Lower leg skin (tissue), 4 donors: ENCODE results near the gene MATN4. TPM values are rescaled to one million over a fixed set of nuclear protein-coding genes. Genes with fewer than 3 reads are reported as not detected.
A peak's percentile ranks its signal among the peaks of the same experiment; 100 is the strongest.

Source experiments
- DNase-seq, 2 donors: peaks; one replicate each; pipeline ENCODE4 v3.0.0-alpha.2; 2019; ENCODE audit warnings: low spot score in 2 of 2
- H3K4me3 ChIP-seq: fragments of 200-600 bp; sonication (generic); 2 replicates; pipeline ENCODE4 v1.5.1; 2017; ENCODE audit warnings: mild to moderate bottlenecking, low read depth; ENCODE audit not compliant: poor library complexity, severe bottlenecking
- POLR2A ChIP-seq, 2 donors: fragments of 450-650 bp; IDR thresholded peaks; one replicate each; pipeline ENCODE4 v1.6.1; 2016 to 2017; ENCODE audit warnings: antibody characterized with exemption in 2 of 2, mild to moderate bottlenecking in 1 of 2, moderate library complexity in 1 of 2
- WGBS, 2 donors: methylation state at CpG; one replicate each; pipeline ENCODE4 v1.1.5; 2018; 5-methylcytosine and 5-hydroxymethylcytosine counted together
- intact Hi-C: fragments of 100-400 bp; cut with DNase I; formaldehyde crosslinking; loops from one replicate; pipeline ENCODE4 v1.15.0; 2023; ENCODE audit warnings: low total_unique reads
- total RNA-seq, 4 donors: library from RNA; depleted of rRNA; stranded (reverse); fragments of >200 nt; gene quantifications; one replicate each; pipeline ENCODE4 v1.1.0, GENCODE V29; 2016
- TF ChIP-seq, protein P1 (sequence below), 3 donors: fragments of 450-650 bp; IDR thresholded peaks; one replicate each; pipeline ENCODE4 v1.5.1; 2016; ENCODE audit warnings: antibody characterized with exemption in 3 of 3, mild to moderate bottlenecking in 3 of 3, moderate library complexity in 2 of 3

The MATN4 gene
- total RNA-seq, 4 donors from 2014 or later = 0.61 to 4.5 (median 1.8) TPM

DNA sequence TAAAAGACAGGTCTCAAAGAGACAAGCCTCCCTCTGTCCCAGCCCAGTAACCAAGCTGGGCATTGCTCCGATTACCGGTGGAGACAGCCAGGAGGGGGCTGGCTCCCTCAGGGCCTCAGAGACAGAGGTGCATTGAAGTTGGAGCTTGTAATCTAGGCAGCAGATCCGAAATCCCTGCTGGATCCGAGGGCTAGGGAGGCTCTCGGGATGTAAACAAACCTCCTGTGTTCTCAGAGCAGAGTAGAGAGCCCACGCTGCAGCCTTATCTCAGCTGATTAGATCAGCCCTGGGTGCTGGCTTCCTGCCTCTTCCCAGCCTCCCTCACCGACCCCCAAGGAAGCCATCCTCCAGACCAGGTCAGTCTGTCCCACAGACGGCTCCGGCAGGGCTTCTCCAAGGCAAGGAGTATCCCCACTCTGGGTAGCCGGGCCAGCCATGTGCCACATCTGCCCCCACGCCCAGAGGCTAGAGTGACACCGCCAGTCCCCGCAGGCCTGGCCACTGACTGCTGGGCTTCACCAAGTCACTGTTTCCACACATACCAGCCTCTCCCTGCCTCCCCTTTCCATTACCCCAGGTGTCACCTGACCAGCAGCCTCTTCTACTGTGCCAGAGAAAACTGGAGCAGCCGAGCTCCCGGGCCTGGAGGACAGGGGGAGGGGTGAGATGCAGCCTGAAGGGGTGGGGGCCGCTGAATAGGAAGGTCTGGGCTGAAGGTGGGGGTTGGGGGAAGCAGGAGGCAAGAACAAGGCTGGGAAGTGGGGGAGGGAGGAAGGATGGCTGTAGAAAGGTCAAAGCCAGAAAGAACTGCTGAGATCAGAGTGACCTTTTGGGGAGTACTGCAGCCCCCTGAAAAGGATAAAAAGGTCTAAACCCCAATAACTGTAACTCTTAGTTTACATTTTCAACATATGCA, 34.1 kb upstream of the MATN4 start:
- no peak overlapping the region for H3K4me3 ChIP-seq
- DNase-seq = peak in 1 of 2 donors; percentile 48
- intact Hi-C loops = no loop called here
- 25 to 30% methylated on average over 16 of the region's 16 CpGs for WGBS, 2 donors
- TF ChIP-seq, protein P1, sequence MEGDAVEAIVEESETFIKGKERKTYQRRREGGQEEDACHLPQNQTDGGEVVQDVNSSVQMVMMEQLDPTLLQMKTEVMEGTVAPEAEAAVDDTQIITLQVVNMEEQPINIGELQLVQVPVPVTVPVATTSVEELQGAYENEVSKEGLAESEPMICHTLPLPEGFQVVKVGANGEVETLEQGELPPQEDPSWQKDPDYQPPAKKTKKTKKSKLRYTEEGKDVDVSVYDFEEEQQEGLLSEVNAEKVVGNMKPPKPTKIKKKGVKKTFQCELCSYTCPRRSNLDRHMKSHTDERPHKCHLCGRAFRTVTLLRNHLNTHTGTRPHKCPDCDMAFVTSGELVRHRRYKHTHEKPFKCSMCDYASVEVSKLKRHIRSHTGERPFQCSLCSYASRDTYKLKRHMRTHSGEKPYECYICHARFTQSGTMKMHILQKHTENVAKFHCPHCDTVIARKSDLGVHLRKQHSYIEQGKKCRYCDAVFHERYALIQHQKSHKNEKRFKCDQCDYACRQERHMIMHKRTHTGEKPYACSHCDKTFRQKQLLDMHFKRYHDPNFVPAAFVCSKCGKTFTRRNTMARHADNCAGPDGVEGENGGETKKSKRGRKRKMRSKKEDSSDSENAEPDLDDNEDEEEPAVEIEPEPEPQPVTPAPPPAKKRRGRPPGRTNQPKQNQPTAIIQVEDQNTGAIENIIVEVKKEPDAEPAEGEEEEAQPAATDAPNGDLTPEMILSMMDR (IDR thresholded peaks at IDR 0.05) = no peak
- TF ChIP-seq POLR2A (IDR thresholded peaks at IDR 0.05) = no peak

DNA sequence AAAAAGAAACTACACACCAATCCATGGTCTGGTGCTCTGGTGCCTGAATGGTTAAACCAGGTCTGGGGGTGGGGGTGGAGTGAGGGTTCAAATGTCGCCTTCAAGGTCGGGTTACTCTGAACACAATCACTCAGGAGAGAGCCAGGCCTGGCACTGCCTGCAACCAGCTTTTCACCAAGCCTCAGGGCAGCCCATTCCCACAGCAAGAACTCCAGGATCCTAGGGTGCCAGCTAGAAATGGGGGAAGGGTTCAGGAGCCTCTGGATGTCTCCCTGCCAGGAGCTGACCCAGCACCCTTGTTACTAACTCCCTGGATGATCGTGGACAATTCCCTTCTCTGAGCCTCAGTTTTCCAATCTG, 33.5 kb upstream of the MATN4 start:
- TF ChIP-seq, protein P1 (IDR thresholded peaks at IDR 0.05) = no peak
- TF ChIP-seq POLR2A (IDR thresholded peaks at IDR 0.05) = no peak
- intact Hi-C loops = no loop called here
- DNase-seq = no peak
- no peak overlapping the region for H3K4me3 ChIP-seq
- WGBS, 2 donors = 45 to 48% methylated on average over 3 of the region's 3 CpGs

DNA sequence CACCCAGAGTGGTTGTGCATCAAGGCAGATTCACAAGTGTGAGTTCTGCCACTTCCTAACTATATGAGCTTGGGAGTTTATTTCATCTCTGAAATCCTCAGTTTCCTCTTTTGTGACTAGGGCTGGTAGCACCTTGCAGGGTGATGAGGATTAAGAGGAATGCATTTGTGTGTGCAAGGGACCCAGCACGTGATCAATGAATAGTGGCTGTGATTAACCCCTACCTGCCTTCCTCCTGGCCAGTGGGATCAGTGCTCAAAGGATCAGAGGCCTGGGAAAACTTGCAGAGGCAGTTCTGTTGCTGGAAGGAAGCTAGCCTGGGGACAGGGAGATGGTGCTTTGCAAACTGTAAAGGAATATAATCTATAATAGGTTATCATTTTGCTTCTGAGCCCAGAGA, 32.9 kb upstream of the MATN4 start:
- no peak for DNase-seq
- H3K4me3 ChIP-seq = no peak overlapping the region
- WGBS, 2 donors = 24 to 46% methylated on average over 1 of the region's 1 CpG
- intact Hi-C loops = no loop called here
- TF ChIP-seq, protein P1 (IDR thresholded peaks at IDR 0.05) = no peak
- TF ChIP-seq POLR2A (IDR thresholded peaks at IDR 0.05) = no peak

DNA sequence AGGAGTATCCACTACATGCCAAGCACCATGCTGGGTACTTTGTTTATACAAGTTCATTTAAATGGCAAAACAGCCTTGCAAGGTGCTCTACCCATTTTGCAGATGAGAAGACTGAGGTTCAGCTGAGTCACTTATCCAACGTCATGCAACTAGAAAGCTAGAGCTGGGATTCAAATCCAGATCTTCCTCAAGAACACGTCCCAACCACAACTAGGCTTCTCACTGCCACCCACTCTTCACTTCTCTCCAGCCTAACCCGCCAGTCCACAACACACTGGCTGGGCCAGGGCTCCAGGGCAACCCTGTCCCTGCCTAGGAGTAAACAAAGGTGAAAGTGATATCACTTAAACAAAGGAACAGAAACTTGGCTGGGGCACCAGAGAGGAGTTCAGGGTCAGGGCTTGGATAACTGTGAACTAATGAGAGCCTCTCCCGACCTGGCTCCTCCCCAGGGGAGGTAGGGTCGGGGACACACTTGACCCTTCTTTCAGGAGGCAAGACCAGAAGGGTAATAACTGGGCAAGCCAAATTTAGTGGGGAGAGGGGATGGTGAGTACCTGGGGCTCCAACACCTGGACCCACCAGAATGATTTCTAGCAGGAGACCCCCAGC, 32.2 kb upstream of the MATN4 start:
- DNase-seq = peak in 1 of 2 donors; percentile 47
- WGBS, 2 donors = 41 to 43% methylated on average over 5 of the region's 5 CpGs
- TF ChIP-seq, protein P1 (IDR thresholded peaks at IDR 0.05) = no peak
- no peak for TF ChIP-seq POLR2A (IDR thresholded peaks at IDR 0.05)
- H3K4me3 ChIP-seq = no peak overlapping the region
- intact Hi-C loops = no loop called here

DNA sequence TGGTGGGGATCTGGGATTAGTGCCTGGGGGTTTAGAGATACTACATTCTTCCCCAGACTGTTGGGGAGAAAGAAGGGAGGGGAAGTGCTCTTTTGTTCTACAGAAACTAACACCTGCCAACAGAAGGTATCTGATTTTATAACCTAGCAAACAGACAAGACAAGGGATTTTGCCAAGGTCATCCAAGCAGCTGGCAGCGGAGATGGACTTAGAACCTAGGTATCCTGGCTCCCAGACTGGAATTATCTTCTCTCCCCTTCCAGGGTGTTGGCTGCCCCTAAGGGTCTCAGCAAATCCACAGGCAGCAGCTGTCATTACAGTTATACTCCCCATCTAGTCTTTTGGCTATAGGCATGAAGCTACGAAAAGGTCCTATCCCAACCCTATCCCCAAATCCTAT, 31.7 kb upstream of the MATN4 start:
- no peak for DNase-seq
- H3K4me3 ChIP-seq = no peak overlapping the region
- 80 to 83% methylated on average over 2 of the region's 2 CpGs for WGBS, 2 donors
- intact Hi-C loops = no loop called here
- no peak for TF ChIP-seq POLR2A (IDR thresholded peaks at IDR 0.05)
- TF ChIP-seq, protein P1 (IDR thresholded peaks at IDR 0.05) = no peak
